Adrenal gland (tissue), 5 donors: ENCODE results near the gene SON.

Source experiments
- POLR2A ChIP-seq, 2 donors: fragments of 450-650 bp; IDR thresholded peaks; one replicate each; pipeline ENCODE4 v1.6.1; 2017; ENCODE audit warnings: antibody characterized with exemption in 2 of 2, mild to moderate bottlenecking in 2 of 2, moderate library complexity in 1 of 2
- TF ChIP-seq, protein P1 (sequence below), 6 experiments: fragments of 450-650 bp in 4 of 6; fragments of 200-600 bp in 2 of 6; sonication (generic) in 1 of 6; IDR thresholded peaks; 1 replicate in 5 of 6; 2 replicates in 1 of 6; pipeline versions ENCODE4 v1.5.1 to v1.8.0; 2016 to 2021; ENCODE audit warnings: antibody characterized with exemption in 6 of 6, mild to moderate bottlenecking in 2 of 6, moderate library complexity in 1 of 6
- donor health status: DM: no; HTN: no; CAD: no.

DNA sequence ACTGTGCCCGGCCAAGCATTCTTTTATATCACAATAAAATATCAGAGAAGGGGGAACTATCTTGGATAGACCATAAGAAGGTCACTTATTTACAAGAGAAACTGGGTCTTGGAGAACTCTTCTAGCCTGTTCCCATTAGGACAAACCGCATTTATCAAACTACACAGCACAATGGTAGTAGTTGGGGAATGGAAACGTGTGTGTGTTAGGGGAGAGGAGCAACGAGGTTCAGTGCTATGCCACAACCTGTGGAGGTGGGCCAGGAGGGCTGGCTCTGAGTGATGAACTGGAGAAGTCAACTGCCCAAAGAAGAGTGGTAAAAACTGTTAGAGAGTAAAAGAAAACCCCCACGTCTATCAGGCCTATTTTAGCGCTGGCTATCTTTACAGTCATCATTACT lies 44.1 kb downstream of the SON start:
- no peak for TF ChIP-seq POLR2A (IDR thresholded peaks at IDR 0.05)
- TF ChIP-seq, protein P1, sequence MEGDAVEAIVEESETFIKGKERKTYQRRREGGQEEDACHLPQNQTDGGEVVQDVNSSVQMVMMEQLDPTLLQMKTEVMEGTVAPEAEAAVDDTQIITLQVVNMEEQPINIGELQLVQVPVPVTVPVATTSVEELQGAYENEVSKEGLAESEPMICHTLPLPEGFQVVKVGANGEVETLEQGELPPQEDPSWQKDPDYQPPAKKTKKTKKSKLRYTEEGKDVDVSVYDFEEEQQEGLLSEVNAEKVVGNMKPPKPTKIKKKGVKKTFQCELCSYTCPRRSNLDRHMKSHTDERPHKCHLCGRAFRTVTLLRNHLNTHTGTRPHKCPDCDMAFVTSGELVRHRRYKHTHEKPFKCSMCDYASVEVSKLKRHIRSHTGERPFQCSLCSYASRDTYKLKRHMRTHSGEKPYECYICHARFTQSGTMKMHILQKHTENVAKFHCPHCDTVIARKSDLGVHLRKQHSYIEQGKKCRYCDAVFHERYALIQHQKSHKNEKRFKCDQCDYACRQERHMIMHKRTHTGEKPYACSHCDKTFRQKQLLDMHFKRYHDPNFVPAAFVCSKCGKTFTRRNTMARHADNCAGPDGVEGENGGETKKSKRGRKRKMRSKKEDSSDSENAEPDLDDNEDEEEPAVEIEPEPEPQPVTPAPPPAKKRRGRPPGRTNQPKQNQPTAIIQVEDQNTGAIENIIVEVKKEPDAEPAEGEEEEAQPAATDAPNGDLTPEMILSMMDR (IDR thresholded peaks at IDR 0.05) = no peak
